HG03039 (cell line): Measurements from ENCODE around the gene PRTFDC1.
A peak's percentile ranks its signal among the peaks of the same experiment; 100 is the strongest.
"Not testable (repeated sequence)": the region's sequence is repeated elsewhere in the genome, so short reads cannot be mapped to it uniquely, and the experiment has no call there.

Source experiments
- ATAC-seq: cut with Tn5 transposase; IDR thresholded peaks from one replicate; pipeline ENCODE4 v1.9.1; 2021; ENCODE audit warnings: mild to moderate bottlenecking, moderate library complexity; ENCODE audit not compliant: unreplicated experiment

Gene PRTFDC1

GRCh38 chr10:24966962-24967481, 14.6 kb upstream of the PRTFDC1 start:
- no peak for ATAC-seq

GRCh38 chr10:24965051-24965450, 12.6 kb upstream of the PRTFDC1 start:
- ATAC-seq: no peak

- no peak for ATAC-seq
Measured at GRCh38 chr10:24963521-24964041, 11.2 kb upstream of the PRTFDC1 start.

GRCh38 chr10:24962995-24963394, 10.6 kb upstream of the PRTFDC1 start:
- no peak for ATAC-seq

GRCh38 chr10:24961582-24961981, 9.2 kb upstream of the PRTFDC1 start:
- ATAC-seq: no peak

GRCh38 chr10:24959382-24959730, 7.0 kb upstream of the PRTFDC1 start:
- ATAC-seq: no peak

- ATAC-seq: no peak
Measured at GRCh38 chr10:24958721-24959381, 6.4 kb upstream of the PRTFDC1 start.

- no peak for ATAC-seq
Measured at GRCh38 chr10:24958091-24958720, 5.8 kb upstream of the PRTFDC1 start.

GRCh38 chr10:24957624-24958051, 5.2 kb upstream of the PRTFDC1 start:
- not testable (repeated sequence) for ATAC-seq

GRCh38 chr10:24953675-24954074, 1.3 kb upstream of the PRTFDC1 start:
- ATAC-seq: no peak

- peak; percentile 55 for ATAC-seq
Measured at GRCh38 chr10:24952707-24953645, 570 bp upstream of the PRTFDC1 start.

GRCh38 chr10:24951201-24952142, 934 bp downstream of the PRTFDC1 start:
- no peak for ATAC-seq

GRCh38 chr10:24950439-24950838, 2.0 kb downstream of the PRTFDC1 start:
- ATAC-seq: no peak

GRCh38 chr10:24949616-24950015, 2.8 kb downstream of the PRTFDC1 start:
- ATAC-seq: no peak

GRCh38 chr10:24947304-24948097, 4.9 kb downstream of the PRTFDC1 start:
- peak; percentile 47 for ATAC-seq

GRCh38 chr10:24944512-24945255, 7.7 kb downstream of the PRTFDC1 start:
- no peak for ATAC-seq

GRCh38 chr10:24938525-24938924, 13.9 kb downstream of the PRTFDC1 start:
- ATAC-seq: no peak

- no peak for ATAC-seq
Measured at GRCh38 chr10:24938076-24938475, 14.3 kb downstream of the PRTFDC1 start.
